NCI-H1048 (cell line): Measurements from ENCODE around the gene TMEM214.

Experiments used
- DNase-seq: peaks from one replicate; lab custom pipeline; 2025; lab: John Stamatoyannopoulos, UW

TMEM214 gene

GRCh38 chr2:27032495-27033252, at the start of gene TMEM214:
Gene TMEM214, plus strand, starts transcription at chr2:27032965. Its CDS starts 51 bp downstream, at chr2:27033016.
- DNase-seq = peak; percentile 24

GRCh38 chr2:26983746-26984145, 49.0 kb upstream of the TMEM214 start:
- no peak for DNase-seq

- no peak for DNase-seq
Observed at GRCh38 chr2:26985807-26986206, 47.0 kb upstream of the TMEM214 start.

GRCh38 chr2:26986576-26986975, 46.2 kb upstream of the TMEM214 start:
- DNase-seq = no peak

- no peak for DNase-seq
Observed at GRCh38 chr2:26988058-26988860, 44.5 kb upstream of the TMEM214 start.

GRCh38 chr2:26989156-26989555, 43.6 kb upstream of the TMEM214 start:
- no peak for DNase-seq

GRCh38 chr2:26991717-26992116, 41.0 kb upstream of the TMEM214 start:
- DNase-seq = no peak

GRCh38 chr2:26993768-26994167, 39.0 kb upstream of the TMEM214 start:
- no peak for DNase-seq

- DNase-seq = no peak
Observed at GRCh38 chr2:26994983-26995382, 37.8 kb upstream of the TMEM214 start.

- DNase-seq = no peak
Observed at GRCh38 chr2:26997394-26997793, 35.4 kb upstream of the TMEM214 start.

GRCh38 chr2:26998323-26998722, 34.4 kb upstream of the TMEM214 start:
- no peak for DNase-seq

GRCh38 chr2:27000228-27000627, 32.5 kb upstream of the TMEM214 start:
- no peak for DNase-seq

- DNase-seq = no peak
Observed at GRCh38 chr2:27000995-27001394, 31.8 kb upstream of the TMEM214 start.

- DNase-seq = no peak
Observed at GRCh38 chr2:27001950-27002349, 30.8 kb upstream of the TMEM214 start.

GRCh38 chr2:27003007-27003406, 29.8 kb upstream of the TMEM214 start:
- no peak for DNase-seq

- DNase-seq = no peak
Observed at GRCh38 chr2:27003857-27004256, 28.9 kb upstream of the TMEM214 start.

- DNase-seq = no peak
Observed at GRCh38 chr2:27006602-27007415, 26.0 kb upstream of the TMEM214 start.

- no peak for DNase-seq
Observed at GRCh38 chr2:27007416-27008374, 25.1 kb upstream of the TMEM214 start.

- DNase-seq = no peak
Observed at GRCh38 chr2:27008678-27009077, 24.1 kb upstream of the TMEM214 start.

- no peak for DNase-seq
Observed at GRCh38 chr2:27009083-27009482, 23.7 kb upstream of the TMEM214 start.

- no peak for DNase-seq
Observed at GRCh38 chr2:27009716-27010115, 23.0 kb upstream of the TMEM214 start.
